IMR-90 (cell line): ENCODE data around the gene RBM28. TPM values are rescaled to one million over a fixed set of nuclear protein-coding genes. Genes with fewer than 3 reads are reported as not detected.
A peak's percentile ranks its signal among the peaks of the same experiment; 100 is the strongest.

Experiments used
- ATAC-seq: fragments of 200-7000 bp; cut with Tn5 transposase; 2 replicates; pipeline ENCODE4 v1.9.1; 2020; ENCODE audit warnings: low read depth, mild to moderate bottlenecking, moderate library complexity
- BruUV-seq: library from RNA; stranded (reverse); fragments of 400-500 nt; replicated peaks from 2 replicates; lab custom pipeline; 2021; lab: Mats Ljungman, UMichigan
- CTCF ChIA-PET: fragments of 300-600 bp; formaldehyde crosslinking; extraction: SDS; loops from one replicate; lab custom pipeline; 2021; ENCODE audit warnings: antibody characterized with exemption; lab: Yijun Ruan, JAX
- POLR2A ChIA-PET: fragments of 300-600 bp; sonication (Branson Sonifier 250); formaldehyde crosslinking; loops from one replicate; lab custom pipeline; 2022; ENCODE audit warnings: antibody characterized with exemption; ENCODE audit not compliant: unreplicated experiment; lab: Charles Lee
- DNase-seq: peaks from one replicate; pipeline ENCODE4 v3.0.0; 2013
- H2AFZ ChIP-seq: replicated peaks from 2 replicates; pipeline ENCODE3; 2013; ENCODE audit warnings: low read length, mild to moderate bottlenecking; ENCODE audit not compliant: poor library complexity
- H2AK5ac ChIP-seq: 2 replicates; pipeline ENCODE4 v1.6.1; 2013; ENCODE audit warnings: low read depth, low read length, inconsistent platforms
- H2AK9ac ChIP-seq: replicated peaks from 2 replicates; pipeline ENCODE3; 2013; ENCODE audit warnings: mild to moderate bottlenecking, low read depth, low read length, moderate library complexity; ENCODE audit not compliant: poor library complexity
- H2BK120ac ChIP-seq: 2 replicates; pipeline ENCODE4 v1.6.1; 2013; ENCODE audit warnings: low read depth, low read length, inconsistent platforms
- H2BK15ac ChIP-seq: 3 replicates; pipeline ENCODE4 v1.6.1; 2013; ENCODE audit warnings: low read depth, low read length, inconsistent platforms
- H2BK20ac ChIP-seq: 2 replicates; pipeline ENCODE4 v1.6.1; 2013; ENCODE audit warnings: low read depth, mild to moderate bottlenecking, inconsistent platforms, low read length, moderate library complexity
- H2BK5ac ChIP-seq: 2 replicates; pipeline ENCODE4 v1.6.1; 2013; ENCODE audit warnings: mild to moderate bottlenecking, low read depth, low read length, inconsistent platforms; ENCODE audit not compliant: poor library complexity, severe bottlenecking
- H3K14ac ChIP-seq: replicated peaks from 2 replicates; pipeline ENCODE4 v1.6.1; 2013; ENCODE audit warnings: low read depth, low read length, inconsistent platforms
- H3K18ac ChIP-seq: 2 replicates; pipeline ENCODE4 v1.6.1; 2013; ENCODE audit warnings: low read depth, low read length, control low read depth
- H3K23ac ChIP-seq: 2 replicates; pipeline ENCODE4 v1.6.1; 2013; ENCODE audit warnings: low read depth, low read length, inconsistent platforms
- H3K27ac ChIP-seq: 2 replicates; pipeline ENCODE4 v1.5.1; 2013; ENCODE audit warnings: mild to moderate bottlenecking, control low read depth, low read length; ENCODE audit not compliant: insufficient read depth
- H3K27me3 ChIP-seq: 2 replicates; pipeline ENCODE4 v1.6.1; 2013; ENCODE audit warnings: low read length; ENCODE audit not compliant: control insufficient read depth, insufficient read depth
- H3K36me3 ChIP-seq: 2 replicates; pipeline ENCODE4 v1.6.1; 2013; ENCODE audit warnings: low read length, mixed read lengths; ENCODE audit not compliant: control insufficient read depth, insufficient read depth
- H3K4ac ChIP-seq: 2 replicates; pipeline ENCODE4 v1.6.1; 2013; ENCODE audit warnings: low read depth, low read length, inconsistent platforms
- H3K4me1 ChIP-seq: 2 replicates; pipeline ENCODE4 v1.6.1; 2013; ENCODE audit warnings: low read length, mixed read lengths; ENCODE audit not compliant: control insufficient read depth, insufficient read depth
- H3K4me2 ChIP-seq: 2 replicates; pipeline ENCODE4 v1.6.1; 2013; ENCODE audit warnings: low read depth, mild to moderate bottlenecking, control low read depth, low read length, moderate library complexity
- H3K4me3 ChIP-seq: 2 replicates; pipeline ENCODE4 v1.5.1; 2013; ENCODE audit warnings: low read depth, mild to moderate bottlenecking, control low read depth, low read length, moderate library complexity; ENCODE audit not compliant: insufficient read depth
- H3K56ac ChIP-seq: 2 replicates; pipeline ENCODE4 v1.6.1; 2013; ENCODE audit warnings: low read length, inconsistent platforms; ENCODE audit not compliant: insufficient read depth; ENCODE audit errors: extremely low read depth
- H3K79me1 ChIP-seq, 2 experiments: 2 replicates each; pipeline ENCODE4 v1.6.1; 2013; ENCODE audit warnings: low read length in 2 of 2, inconsistent platforms in 1 of 2, low read depth in 1 of 2
- H3K9ac ChIP-seq: 2 replicates; pipeline ENCODE4 v1.6.1; 2013; ENCODE audit warnings: low read depth, low read length, control low read depth
- H3K9me1 ChIP-seq: 2 replicates; pipeline ENCODE4 v1.6.1; 2013; ENCODE audit warnings: low read length, inconsistent platforms; ENCODE audit not compliant: insufficient read depth
- H3K9me3 ChIP-seq: 2 replicates; pipeline ENCODE4 v1.6.1; 2013; ENCODE audit warnings: low read length; ENCODE audit not compliant: control insufficient read depth, insufficient read depth
- H4K20me1 ChIP-seq: 2 replicates; pipeline ENCODE4 v1.6.1; 2013; ENCODE audit warnings: low read length, inconsistent platforms; ENCODE audit not compliant: insufficient read depth
- H4K5ac ChIP-seq: 2 replicates; pipeline ENCODE4 v1.6.1; 2013; ENCODE audit warnings: mild to moderate bottlenecking, low read depth, low read length, control low read depth
- H4K8ac ChIP-seq, 2 experiments: 2 replicates each; pipeline ENCODE4 v1.6.1; 2013; ENCODE audit warnings: low read depth in 2 of 2, low read length in 2 of 2, control low read depth in 1 of 2, inconsistent platforms in 1 of 2
- H4K91ac ChIP-seq: 2 replicates; pipeline ENCODE4 v1.6.1; 2013; ENCODE audit warnings: low read depth, low read length, inconsistent platforms; ENCODE audit not compliant: insufficient read depth
- BHLHE40 ChIP-seq: fragments of 150-350 bp; IDR thresholded peaks from 2 replicates; pipeline ENCODE4 v1.6.1; 2016; ENCODE audit warnings: mild to moderate bottlenecking, low read depth, low read length
- CEBPB ChIP-seq: IDR thresholded peaks from 2 replicates; pipeline ENCODE4 v1.6.1; 2012; ENCODE audit warnings: low read depth, low read length, improper control_type of control experiment
- CHD1 ChIP-seq: IDR thresholded peaks from 2 replicates; pipeline ENCODE4 v1.6.1; 2012; ENCODE audit warnings: low read depth, low read length, improper control_type of control experiment
- ELK1 ChIP-seq: fragments of 150-350 bp; IDR thresholded peaks from 2 replicates; pipeline ENCODE4 v1.6.1; 2016; ENCODE audit warnings: low read depth, mild to moderate bottlenecking, low read length, moderate library complexity, borderline replicate concordance
- FOS ChIP-seq: fragments of 150-350 bp; IDR thresholded peaks from 2 replicates; pipeline ENCODE4 v1.6.1; 2016; ENCODE audit warnings: low read depth, low read length
- MAFK ChIP-seq: IDR thresholded peaks from 2 replicates; pipeline ENCODE4 v1.6.1; 2012; ENCODE audit warnings: low read depth, low read length, improper control_type of control experiment
- MAZ ChIP-seq: IDR thresholded peaks from 2 replicates; pipeline ENCODE4 v1.6.1; 2012; ENCODE audit warnings: low read depth, mild to moderate bottlenecking, low read length, improper control_type of control experiment, moderate library complexity, borderline replicate concordance
- MXI1 ChIP-seq: IDR thresholded peaks from 2 replicates; pipeline ENCODE4 v1.6.1; 2012; ENCODE audit warnings: low read depth, mild to moderate bottlenecking, low read length, moderate library complexity, borderline replicate concordance
- NFE2L2 ChIP-seq: fragments of 150-350 bp; IDR thresholded peaks from 2 replicates; pipeline ENCODE4 v1.6.1; 2016; ENCODE audit warnings: low read depth, mild to moderate bottlenecking, low read length
- POLR2A ChIP-seq: IDR thresholded peaks from 2 replicates; pipeline ENCODE4 v1.6.1; 2012; ENCODE audit warnings: mild to moderate bottlenecking, low read depth, low read length
- RAD21 ChIP-seq: IDR thresholded peaks from 2 replicates; pipeline ENCODE4 v1.6.1; 2012; ENCODE audit warnings: low read length, improper control_type of control experiment
- RCOR1 ChIP-seq: IDR thresholded peaks from 2 replicates; pipeline ENCODE4 v1.6.1; 2012; ENCODE audit warnings: mild to moderate bottlenecking, low read length, improper control_type of control experiment; ENCODE audit not compliant: insufficient replicate concordance
- RFX5 ChIP-seq: IDR thresholded peaks from 2 replicates; pipeline ENCODE4 v1.8.0; 2012; ENCODE audit warnings: low read depth, mild to moderate bottlenecking, low read length, moderate library complexity
- SMC3 ChIP-seq: fragments of 150-350 bp; IDR thresholded peaks from 2 replicates; pipeline ENCODE4 v1.6.1; 2016; ENCODE audit warnings: low read depth, mild to moderate bottlenecking, antibody characterized with exemption, low read length, moderate library complexity
- WGBS, 2 experiments: methylation state at CpG; one replicate each; pipeline versions ENCODE4 v1.1.5 to v1.1.7; 2013; ENCODE audit warnings: missing lambda C conversion rate in 2 of 2; ENCODE audit not compliant: insufficient read length in 1 of 2; ENCODE audit errors: extremely low coverage in 2 of 2; 5-methylcytosine and 5-hydroxymethylcytosine counted together
- dilution Hi-C: fragments of 300-500 bp; cut with HindIII; formaldehyde crosslinking; loops from one replicate; pipeline ENCODE4 v1.14.3; 2018; ENCODE audit warnings: low sequenced_read_pairs; ENCODE audit not compliant: unreplicated experiment
- in situ Hi-C: fragments of 300-500 bp; cut with MboI; formaldehyde crosslinking; loops from 3 replicates; pipeline ENCODE4 v1.14.3; 2019; ENCODE audit warnings: low sequenced_read_pairs, inconsistent platforms, mixed read lengths
- intact Hi-C: fragments of 100-400 bp; cut with micrococcal nuclease; formaldehyde crosslinking; loops from 2 replicates; pipeline ENCODE4 v1.10.0; 2022
- polyA plus RNA-seq, 3 experiments: library from polyadenylated mRNA; depleted of rRNA; stranded (reverse); fragments of >200 nt; gene quantifications; 2 replicates each; pipeline ENCODE4 v1.2.3, GENCODE V29; 2012; ENCODE audit warnings: low replicate concordance in 1 of 3
- total RNA-seq: library from RNA; depleted of rRNA; stranded (reverse); fragments of >200 nt; gene quantifications from 2 replicates; pipeline ENCODE4 v1.2.3, GENCODE V29; 2012
- TF ChIP-seq, protein P1 (sequence below): conservative IDR thresholded peaks from 2 replicates; pipeline ENCODE4 v1.5.1; 2012; ENCODE audit warnings: mild to moderate bottlenecking, low read depth, low read length, improper control_type of control experiment
- TF ChIP-seq, protein P2 (sequence below): fragments of 150-350 bp; IDR thresholded peaks from 2 replicates; pipeline ENCODE4 v1.6.1; 2017; ENCODE audit warnings: mild to moderate bottlenecking, antibody characterized with exemption, low read length, low read depth

Gene RBM28
- total and polyA plus RNA-seq, 2 of the 4 experiments (the other 2 are of a cell fraction), result 12.4 to 20.4 TPM

DNA sequence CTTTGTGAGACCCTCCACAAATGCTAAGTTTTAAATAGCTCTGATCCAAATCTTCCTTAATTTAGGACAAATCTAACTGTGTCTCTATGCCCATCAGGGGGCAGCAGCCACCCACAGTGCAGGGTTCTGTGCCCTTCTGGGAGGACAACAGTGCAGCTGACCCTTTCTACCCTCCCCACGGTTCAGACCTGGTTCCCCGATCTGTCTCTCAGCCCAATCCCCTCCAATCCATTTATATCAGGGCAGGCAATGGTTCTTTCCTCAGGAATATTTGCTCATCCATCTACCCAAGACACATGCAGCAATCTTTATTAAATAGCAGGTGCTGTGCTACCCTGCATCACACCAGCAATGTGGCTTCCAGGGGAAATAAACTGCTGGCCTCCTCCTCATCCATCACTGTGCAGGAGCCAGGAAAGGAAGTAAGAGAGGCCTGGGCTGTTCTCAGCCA is 4.0 kb upstream of the RBM28 start:
- ChIA-PET CTCF (interaction anchor here (0.6 to 5.3 kb wide), 22 partner anchors 8 to 114 kb away, joined by 3 to 66 read pairs (median 5); no protein-coding TSS in a partner anchor), POLR2A (interaction anchor here (0.6 to 1.1 kb wide), 2 partner anchors 40 to 42 kb away, joined by 3 to 4 read pairs; no protein-coding TSS in a partner anchor)
- Histone ChIP-seq H3K9me1 (no peaks in the 10 kb centered on the region), H3K18ac (no peak overlapping the region), H2BK15ac (no peak overlapping the region), H3K4me1 (peaks cover 1% of the 10 kb centered on the region; the same call in 1 of the 2 replicates), H2AK9ac (no peak overlapping the region), H3K79me1 (peaks cover 8 to 9% of the 10 kb centered on the region in 2 experiments; a peak in 3 of 4 replicates), H3K14ac (no peak overlapping the region), H3K9me3 (no peaks in the 10 kb centered on the region), H3K36me3 (no peaks in the 10 kb centered on the region), H2AFZ (no peak overlapping the region), H2BK20ac (no peak overlapping the region), H2BK5ac (no peak overlapping the region), H4K91ac (no peak overlapping the region), H3K4me3 (no peak overlapping the region), H3K23ac (no peak overlapping the region), H4K20me1 (no peaks in the 10 kb centered on the region), H2AK5ac (no peak overlapping the region), H3K4ac (no peak overlapping the region), H3K56ac (no peak overlapping the region), H2BK120ac (no peak overlapping the region), H3K27ac (no peak overlapping the region), H4K5ac (no peak overlapping the region), H3K27me3 (peaks cover 48% of the 10 kb centered on the region), H3K4me2 (no peak overlapping the region), H4K8ac (no peak overlapping the region), H3K9ac (no peak overlapping the region)
- dilution Hi-C loops, result no loop called here
- ATAC-seq (peak; percentile 55), DNase-seq (peak; percentile 45)
- WGBS, 2 experiments, result 0% methylated on average over 2 of the region's 2 CpGs; no CpG with 5 or more reads in 1 of the 2 experiments
- BruUV-seq, result no TSS peak
- in situ Hi-C loops, result loop anchor here (5.0 kb wide), 1 partner anchor 35 kb away; no protein-coding TSS in a partner anchor
- intact Hi-C loops, result loop anchor here (1.0 to 2.0 kb wide), 3 partner anchors 40 to 113 kb away; no protein-coding TSS in a partner anchor
- TF ChIP-seq NFE2L2 (no peak), RFX5 (no peak), FOS (no peak), POLR2A (no peak), MAZ (no peak), MAFK (no peak), ELK1 (no peak), MXI1 (no peak), CHD1 (no peak), RCOR1 (no peak), CEBPB (no peak), SMC3 (peak; percentile 71), BHLHE40 (no peak), RAD21 (peak; percentile 92)
- TF ChIP-seq, protein P1, sequence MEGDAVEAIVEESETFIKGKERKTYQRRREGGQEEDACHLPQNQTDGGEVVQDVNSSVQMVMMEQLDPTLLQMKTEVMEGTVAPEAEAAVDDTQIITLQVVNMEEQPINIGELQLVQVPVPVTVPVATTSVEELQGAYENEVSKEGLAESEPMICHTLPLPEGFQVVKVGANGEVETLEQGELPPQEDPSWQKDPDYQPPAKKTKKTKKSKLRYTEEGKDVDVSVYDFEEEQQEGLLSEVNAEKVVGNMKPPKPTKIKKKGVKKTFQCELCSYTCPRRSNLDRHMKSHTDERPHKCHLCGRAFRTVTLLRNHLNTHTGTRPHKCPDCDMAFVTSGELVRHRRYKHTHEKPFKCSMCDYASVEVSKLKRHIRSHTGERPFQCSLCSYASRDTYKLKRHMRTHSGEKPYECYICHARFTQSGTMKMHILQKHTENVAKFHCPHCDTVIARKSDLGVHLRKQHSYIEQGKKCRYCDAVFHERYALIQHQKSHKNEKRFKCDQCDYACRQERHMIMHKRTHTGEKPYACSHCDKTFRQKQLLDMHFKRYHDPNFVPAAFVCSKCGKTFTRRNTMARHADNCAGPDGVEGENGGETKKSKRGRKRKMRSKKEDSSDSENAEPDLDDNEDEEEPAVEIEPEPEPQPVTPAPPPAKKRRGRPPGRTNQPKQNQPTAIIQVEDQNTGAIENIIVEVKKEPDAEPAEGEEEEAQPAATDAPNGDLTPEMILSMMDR, result peak; percentile 88
- TF ChIP-seq, protein P2, sequence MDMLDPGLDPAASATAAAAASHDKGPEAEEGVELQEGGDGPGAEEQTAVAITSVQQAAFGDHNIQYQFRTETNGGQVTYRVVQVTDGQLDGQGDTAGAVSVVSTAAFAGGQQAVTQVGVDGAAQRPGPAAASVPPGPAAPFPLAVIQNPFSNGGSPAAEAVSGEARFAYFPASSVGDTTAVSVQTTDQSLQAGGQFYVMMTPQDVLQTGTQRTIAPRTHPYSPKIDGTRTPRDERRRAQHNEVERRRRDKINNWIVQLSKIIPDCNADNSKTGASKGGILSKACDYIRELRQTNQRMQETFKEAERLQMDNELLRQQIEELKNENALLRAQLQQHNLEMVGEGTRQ, result no peak
